ENCODE data around the gene EGFR.
"Not testable (repeated sequence)": the region's sequence is repeated elsewhere in the genome, so short reads cannot be mapped to it uniquely, and the experiment has no call there.

EGFR gene

DNA sequence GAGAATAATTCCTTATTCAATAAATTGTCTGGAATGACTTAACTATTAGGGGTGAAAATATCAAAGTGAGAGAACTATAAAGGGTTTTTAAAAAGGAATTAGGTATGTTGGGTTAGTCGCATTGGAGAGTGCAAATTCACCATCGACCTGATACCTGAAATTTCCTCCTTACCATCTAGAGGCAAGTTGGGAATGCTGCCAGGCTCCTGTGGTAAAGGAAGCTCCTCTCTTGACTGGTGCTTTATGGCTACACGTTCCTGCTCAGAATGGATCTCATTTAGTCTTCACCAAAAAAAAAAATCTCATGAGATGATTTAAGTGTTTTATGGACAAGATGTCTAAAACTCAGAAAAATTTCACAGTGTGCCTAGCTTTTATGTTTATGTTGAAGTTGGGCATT, 129.8 kb downstream of the EGFR start:
- no peak for DNase-seq (ENCODE audit: low read depth)

- DNase-seq (ENCODE audit: low read depth) = no peak
Observed at GRCh38 chr7:55149001-55149400, 130.2 kb downstream of the EGFR start.

DNA sequence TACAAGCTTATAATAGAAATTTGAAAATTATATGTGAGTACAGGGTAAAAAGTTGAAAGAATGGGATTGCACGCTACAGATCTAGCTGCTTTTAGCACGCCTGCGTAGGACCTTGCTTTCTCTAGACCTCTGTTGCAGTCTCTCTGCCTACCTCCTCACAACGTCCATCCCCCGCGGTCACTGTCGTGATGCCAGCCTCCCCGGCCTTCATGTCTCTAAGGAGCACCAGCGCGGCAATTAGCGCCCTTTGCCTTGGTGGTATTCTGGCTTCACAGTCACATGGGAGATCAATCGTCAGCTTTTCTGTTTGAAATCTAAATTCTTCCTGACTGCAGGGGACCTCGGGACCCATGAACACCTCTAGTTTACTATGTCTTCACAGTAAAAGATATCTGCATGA, 131.3 kb downstream of the EGFR start:
- DNase-seq (ENCODE audit: low read depth) = no peak

GRCh38 chr7:55150709-55151451, 132.1 kb downstream of the EGFR start:
- no peak for DNase-seq (ENCODE audit: low read depth)

GRCh38 chr7:55152516-55152915, 133.7 kb downstream of the EGFR start:
- DNase-seq (ENCODE audit: low read depth) = no peak

GRCh38 chr7:55154096-55154495, 135.3 kb downstream of the EGFR start:
- DNase-seq (ENCODE audit: low read depth) = no peak

DNA sequence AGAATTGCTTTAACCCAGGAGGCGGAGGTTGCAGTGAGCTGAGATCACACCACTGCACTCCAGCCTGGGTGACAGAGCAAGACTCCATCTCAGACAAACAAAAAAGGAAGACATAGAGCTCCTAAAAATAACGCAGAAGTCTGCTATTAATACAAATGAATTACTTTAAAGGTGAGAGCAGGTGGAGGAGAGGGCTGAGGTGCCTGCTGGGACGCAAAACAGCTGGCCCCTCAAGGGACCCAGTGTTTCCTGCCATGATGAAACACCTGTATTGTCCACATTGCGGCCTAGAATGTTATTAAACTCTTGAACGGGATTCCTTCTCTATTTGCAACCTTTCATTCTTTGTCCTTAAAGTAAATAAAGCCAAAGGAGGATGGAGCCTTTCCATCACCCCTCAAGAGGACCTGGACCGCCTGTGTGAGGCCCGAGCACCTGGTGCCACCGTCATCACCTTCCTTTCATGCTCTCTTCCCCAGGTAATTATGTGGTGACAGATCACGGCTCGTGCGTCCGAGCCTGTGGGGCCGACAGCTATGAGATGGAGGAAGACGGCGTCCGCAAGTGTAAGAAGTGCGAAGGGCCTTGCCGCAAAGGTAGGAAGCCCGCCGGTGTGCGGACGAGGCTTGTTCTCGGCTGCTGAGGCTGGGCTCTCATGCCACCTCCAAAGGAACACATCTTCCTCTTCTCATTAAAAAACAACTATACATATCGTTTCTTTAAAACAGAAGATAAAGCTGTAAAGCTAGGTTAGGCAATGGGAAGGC, 136.7 kb downstream of the EGFR start:
- DNase-seq (ENCODE audit: low read depth) = no peak

GRCh38 chr7:55156919-55157763, 138.3 kb downstream of the EGFR start:
- DNase-seq (ENCODE audit: low read depth) = no peak

GRCh38 chr7:55157764-55158105, 138.9 kb downstream of the EGFR start:
- DNase-seq (ENCODE audit: low read depth) = no peak

- DNase-seq (ENCODE audit: low read depth) = no peak
Observed at GRCh38 chr7:55158541-55159382, 139.9 kb downstream of the EGFR start.

DNA sequence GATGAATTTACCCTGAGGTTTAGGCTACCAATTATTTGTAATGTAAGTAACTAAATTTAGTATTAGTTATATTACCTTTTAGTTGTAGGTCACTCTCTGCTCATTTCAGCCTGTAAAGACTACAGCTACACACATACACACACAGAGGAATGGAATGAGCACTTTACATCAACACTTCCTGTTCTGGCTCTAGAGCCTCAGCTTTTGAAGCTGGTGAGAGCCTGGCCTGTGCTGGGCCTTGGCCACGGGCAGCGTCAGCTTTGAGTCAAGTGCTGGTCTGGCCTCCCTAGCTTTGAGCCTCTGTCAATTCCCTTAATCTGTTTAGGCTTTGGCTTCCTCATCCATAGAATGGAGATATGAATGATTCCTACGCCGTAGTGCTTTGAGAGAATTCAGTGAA, 141.7 kb downstream of the EGFR start:
- DNase-seq (ENCODE audit: low read depth) = no peak

DNA sequence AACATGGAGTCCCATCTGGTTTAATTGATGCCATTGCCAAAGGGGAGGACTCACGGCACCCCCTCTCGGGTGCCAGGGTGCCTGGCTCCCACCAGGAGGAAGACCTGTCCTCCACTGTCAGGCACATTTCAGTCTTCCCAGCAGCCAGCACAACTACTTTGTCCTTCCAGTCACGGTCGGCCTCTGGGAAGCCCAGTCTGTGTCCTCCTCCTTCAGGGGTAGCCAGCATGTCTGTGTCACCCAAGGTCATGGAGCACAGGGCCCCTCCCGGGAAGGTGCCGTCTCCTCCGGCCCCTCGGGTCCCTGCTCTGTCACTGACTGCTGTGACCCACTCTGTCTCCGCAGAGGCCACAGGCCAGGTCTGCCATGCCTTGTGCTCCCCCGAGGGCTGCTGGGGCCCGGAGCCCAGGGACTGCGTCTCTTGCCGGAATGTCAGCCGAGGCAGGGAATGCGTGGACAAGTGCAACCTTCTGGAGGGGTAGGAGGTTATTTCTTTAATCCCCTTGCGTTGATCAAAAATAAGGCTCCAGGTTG, 142.4 kb downstream of the EGFR start:
- no peak for DNase-seq (ENCODE audit: low read depth)

- no peak for DNase-seq (ENCODE audit: low read depth)
Observed at GRCh38 chr7:55162476-55162875, 143.7 kb downstream of the EGFR start.

DNA sequence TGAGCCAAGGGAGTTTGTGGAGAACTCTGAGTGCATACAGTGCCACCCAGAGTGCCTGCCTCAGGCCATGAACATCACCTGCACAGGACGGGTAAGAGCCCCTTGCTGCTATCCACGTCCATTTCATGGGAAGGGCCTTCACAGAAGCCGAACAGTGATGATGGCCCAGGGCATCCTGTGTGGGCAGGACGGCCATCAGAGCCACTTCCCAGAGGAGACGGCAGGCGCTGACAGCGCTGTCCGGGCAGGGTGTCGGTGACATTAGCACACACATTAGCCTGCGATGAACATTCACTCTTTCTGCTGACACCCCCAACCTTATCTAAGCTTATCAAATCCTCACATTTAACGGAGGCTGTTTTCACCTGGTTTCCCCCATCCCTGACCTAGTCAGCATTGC, 144.9 kb downstream of the EGFR start:
- DNase-seq (ENCODE audit: low read depth) = no peak

DNA sequence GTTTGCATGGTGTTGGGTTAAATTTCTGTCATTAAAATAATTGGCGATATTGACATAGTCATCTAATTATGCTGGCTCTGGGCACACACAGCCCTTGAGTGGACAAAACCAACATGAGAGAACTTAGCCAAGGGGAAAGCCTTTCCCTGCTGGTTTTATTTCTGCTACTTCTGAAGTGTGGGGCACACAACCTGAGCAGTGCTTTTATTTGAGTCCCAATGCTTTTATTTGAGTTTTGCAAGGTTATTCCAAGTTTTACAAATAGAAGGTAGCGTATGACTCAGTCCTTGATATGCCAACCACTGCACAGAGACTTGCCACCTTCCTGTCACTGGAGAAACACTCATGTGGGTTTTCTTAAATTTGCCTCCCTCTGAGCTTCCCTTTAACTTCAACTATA, 145.7 kb downstream of the EGFR start:
- no peak for DNase-seq (ENCODE audit: low read depth)

- no peak for DNase-seq (ENCODE audit: low read depth)
Observed at GRCh38 chr7:55165176-55165861, 146.5 kb downstream of the EGFR start.

GRCh38 chr7:55167296-55167695, 148.5 kb downstream of the EGFR start:
- not testable (repeated sequence) for DNase-seq (ENCODE audit: low read depth)

- no peak for DNase-seq (ENCODE audit: low read depth)
Observed at GRCh38 chr7:55170335-55171069, 151.7 kb downstream of the EGFR start.

DNA sequence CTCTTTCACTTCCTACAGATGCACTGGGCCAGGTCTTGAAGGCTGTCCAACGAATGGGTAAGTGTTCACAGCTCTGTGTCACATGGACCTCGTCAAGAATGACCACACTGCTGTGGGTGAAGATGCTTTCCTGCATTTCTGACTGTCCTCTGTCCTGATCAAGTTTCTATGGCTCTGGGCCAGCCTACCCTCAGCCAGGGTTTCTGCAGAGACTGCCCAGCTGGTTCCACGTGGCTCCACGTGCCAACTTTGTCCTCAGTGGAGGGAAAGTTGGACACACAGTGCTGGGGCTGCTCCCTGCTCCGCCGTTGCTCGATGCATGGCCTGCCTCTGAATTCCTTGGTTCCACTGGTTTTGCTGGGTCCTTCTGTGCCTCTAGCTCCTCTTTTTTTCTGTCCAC, 152.3 kb downstream of the EGFR start:
- DNase-seq (ENCODE audit: low read depth) = no peak

DNA sequence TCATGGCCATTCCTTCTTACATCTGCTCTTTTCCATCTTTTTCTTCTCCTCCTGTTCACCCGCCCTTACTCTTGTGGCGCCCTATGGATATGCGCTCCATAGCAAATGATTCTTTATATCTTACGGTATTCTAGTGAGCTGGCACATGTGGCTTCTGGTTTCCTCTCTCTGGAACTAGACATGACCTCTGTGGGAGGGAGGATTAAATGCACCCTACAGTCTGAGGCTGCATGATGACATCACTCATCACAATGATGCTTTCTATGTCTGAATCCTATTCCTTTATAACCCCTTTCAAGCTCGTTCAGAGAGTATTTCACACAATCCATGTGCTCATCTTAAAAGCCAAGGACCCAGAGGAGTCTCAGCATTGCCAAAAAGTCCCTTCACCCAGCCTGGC, 153.3 kb downstream of the EGFR start:
- no peak for DNase-seq (ENCODE audit: low read depth)
